Keratinocyte (primary cell): ENCODE measurements around the gene TLL1. TPM values are rescaled to one million over a fixed set of nuclear protein-coding genes. Genes with fewer than 3 reads are reported as not detected.

Experiments used
- DNase-seq: peaks from one replicate; pipeline ENCODE4 v3.0.0-alpha.2; 2011; ENCODE audit warnings: low read depth, missing footprints, low spot score
- FAIRE-seq: peaks from 2 replicates; lab custom pipeline; 2011; peaks lifted over from hg19 to GRCh38; lab: Jason Lieb, UNC
- H2AFZ ChIP-seq: 2 replicates; pipeline ENCODE4 v1.6.0; 2012; ENCODE audit warnings: low read length, control low read depth, inconsistent platforms; ENCODE audit not compliant: control insufficient read depth
- H3K27ac ChIP-seq: 2 replicates; pipeline ENCODE4 v1.5.1; 2011; ENCODE audit warnings: low read length; ENCODE audit not compliant: control insufficient read depth, insufficient read depth
- H3K27me3 ChIP-seq: 3 replicates; pipeline ENCODE4 v1.6.0; 2011; ENCODE audit warnings: low read length; ENCODE audit not compliant: control insufficient read depth, insufficient read depth; ENCODE audit errors: extremely low read depth
- H3K36me3 ChIP-seq, 2 experiments: 2 replicates in 1 of 2; 3 replicates in 1 of 2; pipeline ENCODE4 v1.5.1; 2011; ENCODE audit warnings: low read length in 2 of 2, mild to moderate bottlenecking in 1 of 2; ENCODE audit not compliant: control insufficient read depth in 2 of 2, insufficient read depth in 2 of 2; ENCODE audit errors: extremely low read depth in 1 of 2
- H3K4me1 ChIP-seq: 3 replicates; pipeline ENCODE4 v1.5.1; 2011; ENCODE audit warnings: low read length; ENCODE audit not compliant: control insufficient read depth, insufficient read depth; ENCODE audit errors: extremely low read depth
- H3K4me2 ChIP-seq: 3 replicates; pipeline ENCODE4 v1.6.0; 2011; ENCODE audit warnings: low read depth, low read length; ENCODE audit not compliant: control insufficient read depth, insufficient read depth; ENCODE audit errors: extremely low read depth
- H3K4me3 ChIP-seq, 3 experiments: fragments of 200-600 bp in 1 of 3; sonication (generic) in 1 of 3; 2 replicates in 2 of 3; 3 replicates in 1 of 3; pipeline ENCODE4 v1.5.1; 2011 to 2016; ENCODE audit warnings: low read length in 3 of 3, mild to moderate bottlenecking in 3 of 3, control low read depth in 2 of 3, inconsistent platforms in 1 of 3, low read depth in 1 of 3, mixed read lengths in 1 of 3, mixed run types in 1 of 3, moderate library complexity in 1 of 3; ENCODE audit not compliant: control insufficient read depth in 2 of 3, insufficient read depth in 2 of 3; ENCODE audit errors: extremely low read depth in 1 of 3
- H3K79me2 ChIP-seq: 2 replicates; pipeline ENCODE4 v1.6.0; 2012; ENCODE audit warnings: low read length; ENCODE audit not compliant: control insufficient read depth, insufficient read depth
- H3K9ac ChIP-seq: 3 replicates; pipeline ENCODE4 v1.6.0; 2011; ENCODE audit warnings: low read length; ENCODE audit not compliant: control insufficient read depth, insufficient read depth; ENCODE audit errors: extremely low read depth
- H3K9me1 ChIP-seq: 3 replicates; pipeline ENCODE4 v1.6.0; 2011; ENCODE audit warnings: low read length; ENCODE audit not compliant: control insufficient read depth, insufficient read depth; ENCODE audit errors: extremely low read depth
- H3K9me3 ChIP-seq: 2 replicates; pipeline ENCODE4 v1.5.1; 2012; ENCODE audit warnings: low read depth, low read length; ENCODE audit not compliant: control insufficient read depth
- H4K20me1 ChIP-seq: 3 replicates; pipeline ENCODE4 v1.6.0; 2011; ENCODE audit warnings: low read length; ENCODE audit not compliant: control insufficient read depth, insufficient read depth; ENCODE audit errors: extremely low read depth
- CTCF ChIP-seq, 3 experiments: IDR thresholded peaks in 1 of 3; conservative IDR thresholded peaks in 1 of 3; optimal IDR thresholded peaks in 1 of 3; 2 replicates in 2 of 3; 3 replicates in 1 of 3; pipeline versions ENCODE3 to v1.5.1; 2011; ENCODE audit warnings: low read length in 3 of 3, mild to moderate bottlenecking in 3 of 3, moderate library complexity in 2 of 3, control low read depth in 1 of 3, inconsistent platforms in 1 of 3; ENCODE audit not compliant: insufficient read depth in 2 of 3; ENCODE audit errors: extremely low read depth in 1 of 3
- EZH2 ChIP-seq: IDR thresholded peaks from one replicate; pipeline ENCODE4 v1.6.1; 2012; ENCODE audit warnings: inconsistent platforms, mild to moderate bottlenecking, low read length, moderate library complexity
- dilution Hi-C: fragments of 300-500 bp; cut with MboI; formaldehyde crosslinking; loops from one replicate; pipeline ENCODE4 v1.7.0; 2020; ENCODE audit warnings: low sequenced_read_pairs; ENCODE audit not compliant: extremely low pct_ligation_motif_present
- polyA plus RNA-seq, 5 experiments: library from polyadenylated mRNA; depleted of rRNA in 3 of 5; stranded (reverse) in 3 of 5; stranded (forward) in 1 of 5; unstranded in 1 of 5; fragments of >200 nt; gene quantifications; 1 replicate in 1 of 5; 2 replicates in 3 of 5; 3 replicates in 1 of 5; pipeline versions ENCODE4 v1.2.1 to v1.2.3, GENCODE V29; 2011 to 2012; ENCODE audit warnings: missing spikeins in 2 of 5, low read depth in 1 of 5, low replicate concordance in 1 of 5

The TLL1 gene
- polyA plus RNA-seq, 1 donor (not counting 4 experiments of a cell fraction or from before 2014, with no cell fraction given), result 1.5 TPM

- Histone ChIP-seq H4K20me1 (no peaks in the 10 kb centered on the region), H3K4me1 (no peaks in the 10 kb centered on the region), H3K9me3 (peaks cover 2% of the 10 kb centered on the region), H3K9me1 (no peaks in the 10 kb centered on the region), H3K27me3 (no peaks in the 10 kb centered on the region), H2AFZ (no peak overlapping the region), H3K36me3 (no peaks in the 10 kb centered on the region), H3K9ac (no peak overlapping the region), H3K79me2 (no peaks in the 10 kb centered on the region), H3K4me2 (no peak overlapping the region), H3K27ac (no peak overlapping the region), H3K4me3 (no peak overlapping the region)
- DNase-seq (no peak), FAIRE-seq (no peak)
- dilution Hi-C loops, result no loop called here
- TF ChIP-seq CTCF (optimal IDR thresholded peaks at IDR 0.05 in 1 of 3, IDR thresholded peaks at IDR 0.05 in 1 of 3, conservative IDR thresholded peaks at IDR 0.05 in 1 of 3; ENCODE audit: extremely low read depth in 1 of 3, insufficient read depth in 2 of 3, low read length in 3 of 3) (no peak), EZH2 (no peak)
Measured at GRCh38 chr4:165894159-165894558, 21.1 kb downstream of the TLL1 start.

- Histone ChIP-seq H3K79me2 (no peaks in the 10 kb centered on the region), H3K9ac (no peak overlapping the region), H3K4me3 (no peak overlapping the region), H3K9me1 (no peaks in the 10 kb centered on the region), H3K4me1 (peaks cover 8% of the 10 kb centered on the region), H3K27me3 (no peaks in the 10 kb centered on the region), H3K4me2 (peak overlapping the region; percentile 55), H4K20me1 (no peaks in the 10 kb centered on the region), H3K9me3 (no peaks in the 10 kb centered on the region), H3K27ac (peak overlapping the region; percentile 74), H3K36me3 (no peaks in the 10 kb centered on the region), H2AFZ (peak overlapping the region; percentile 54)
- FAIRE-seq (peak; percentile 17), DNase-seq (no peak)
- TF ChIP-seq CTCF (optimal IDR thresholded peaks at IDR 0.05 in 1 of 3, IDR thresholded peaks at IDR 0.05 in 1 of 3, conservative IDR thresholded peaks at IDR 0.05 in 1 of 3; ENCODE audit: extremely low read depth in 1 of 3, insufficient read depth in 2 of 3, low read length in 3 of 3) (no peak), EZH2 (no peak)
- dilution Hi-C loops, result no loop called here
Measured at GRCh38 chr4:165905405-165906027, 32.5 kb downstream of the TLL1 start.
